A549 (cell line): ENCODE results near the gene ATXN10.

ENCODE experiments used
- CBX8 ChIP-seq: fragments of 200-600 bp; sonication (generic); IDR thresholded peaks from 2 replicates; pipeline ENCODE4 v1.6.1; 2016
- CTCF ChIP-seq: fragments of >200 bp; sonication (Bioruptor Twin); formaldehyde crosslinking; IDR thresholded peaks from 3 replicates; pipeline ENCODE4 v1.5.1; 2016
- EP300 ChIP-seq, 2 experiments: fragments of >200 bp; sonication (Bioruptor Twin); formaldehyde crosslinking; IDR thresholded peaks; 2 replicates in 1 of 2; 3 replicates in 1 of 2; pipeline ENCODE4 v1.6.1; 2016 to 2017
- NR3C1 ChIP-seq: fragments of >200 bp; sonication (Bioruptor Twin); formaldehyde crosslinking; IDR thresholded peaks from 3 replicates; pipeline ENCODE4 v1.6.1; 2017
- POLR2A ChIP-seq: IDR thresholded peaks from 2 replicates; pipeline ENCODE4 v1.6.1; 2012; ENCODE audit warnings: mild to moderate bottlenecking, low read length
- TF ChIP-seq, protein P1 (sequence below): fragments of 150-350 bp; IDR thresholded peaks from 2 replicates; pipeline ENCODE4 v1.6.1; 2014; ENCODE audit warnings: low read depth, mild to moderate bottlenecking, low read length

- no peak for TF ChIP-seq NR3C1
- no peak for TF ChIP-seq CTCF
- TF ChIP-seq, protein P1, sequence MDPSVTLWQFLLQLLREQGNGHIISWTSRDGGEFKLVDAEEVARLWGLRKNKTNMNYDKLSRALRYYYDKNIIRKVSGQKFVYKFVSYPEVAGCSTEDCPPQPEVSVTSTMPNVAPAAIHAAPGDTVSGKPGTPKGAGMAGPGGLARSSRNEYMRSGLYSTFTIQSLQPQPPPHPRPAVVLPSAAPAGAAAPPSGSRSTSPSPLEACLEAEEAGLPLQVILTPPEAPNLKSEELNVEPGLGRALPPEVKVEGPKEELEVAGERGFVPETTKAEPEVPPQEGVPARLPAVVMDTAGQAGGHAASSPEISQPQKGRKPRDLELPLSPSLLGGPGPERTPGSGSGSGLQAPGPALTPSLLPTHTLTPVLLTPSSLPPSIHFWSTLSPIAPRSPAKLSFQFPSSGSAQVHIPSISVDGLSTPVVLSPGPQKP = no peak
- no peak for TF ChIP-seq CBX8
- TF ChIP-seq POLR2A = no peak
- TF ChIP-seq EP300 (IDR thresholded peaks at IDR 0.05) = no peak
Measured at GRCh38 chr22:45696227-45696626, 24.6 kb downstream of the ATXN10 start.
